Activated CD4-positive, alpha-beta T cell treated with anti-CD3 and anti-CD28 coated beads, Interleukin-10, Interleukin-2, amounts not matched to agents 100 ng/mL and 50 ng/mL, durations not matched to agents 16 hours and 8 hours (primary cell): ENCODE data around the gene DAAM2.

ENCODE experiments used
- DNase-seq: peaks from one replicate; pipeline ENCODE4 v3.0.0-alpha.2; 2020

The DAAM2 gene

GRCh38 chr6:39935241-39935640, 143.1 kb downstream of the DAAM2 start:
- no peak for DNase-seq

- DNase-seq = no peak
Measured at GRCh38 chr6:39936857-39937256, 144.7 kb downstream of the DAAM2 start.

- DNase-seq = no peak
Measured at GRCh38 chr6:39937686-39938333, 145.6 kb downstream of the DAAM2 start.

- DNase-seq = no peak
Measured at GRCh38 chr6:39938773-39939654, 146.8 kb downstream of the DAAM2 start.

- DNase-seq = no peak
Measured at GRCh38 chr6:39941138-39941537, 149.0 kb downstream of the DAAM2 start.

GRCh38 chr6:39941820-39942219, 149.6 kb downstream of the DAAM2 start:
- no peak for DNase-seq

- DNase-seq = no peak
Measured at GRCh38 chr6:39942903-39943580, 150.9 kb downstream of the DAAM2 start.

GRCh38 chr6:39945626-39946025, 153.4 kb downstream of the DAAM2 start:
- no peak for DNase-seq

GRCh38 chr6:39947611-39948068, 155.5 kb downstream of the DAAM2 start:
- no peak for DNase-seq

- no peak for DNase-seq
Measured at GRCh38 chr6:39948199-39948791, 156.1 kb downstream of the DAAM2 start.

GRCh38 chr6:39950125-39950720, 158.0 kb downstream of the DAAM2 start:
- DNase-seq = no peak

- DNase-seq = no peak
Measured at GRCh38 chr6:39951191-39951590, 159.0 kb downstream of the DAAM2 start.

GRCh38 chr6:39951716-39952115, 159.5 kb downstream of the DAAM2 start:
- DNase-seq = no peak

GRCh38 chr6:39952167-39952566, 160.0 kb downstream of the DAAM2 start:
- DNase-seq = no peak

- no peak for DNase-seq
Measured at GRCh38 chr6:39953076-39953618, 161.0 kb downstream of the DAAM2 start.
